ENCODE measurements around the gene HTT. TPM values are rescaled to one million over a fixed set of nuclear protein-coding genes. Genes with fewer than 3 reads are reported as not detected.

Gene HTT
- total RNA-seq (2021) = 66.8 and 86.6 TPM in 2 replicates
- Bru-seq, nascent RNA = percentile 79 among the genes with signal in this experiment
- BruChase-seq, experiment 1, labeled RNA remaining after a 2-hour chase = percentile 79 among the genes with signal in this experiment
- BruChase-seq, experiment 2, labeled RNA remaining after a 6-hour chase = percentile 82 among the genes with signal in this experiment
- long read RNA-seq, partial matches to known transcripts = 15 of 20 reads
- long read RNA-seq, other reads (novel, unspliced or antisense) = 5 of 20 reads

- H3K9me3 ChIP-seq (ENCODE audit: low read depth, low read length, poor library complexity, severe bottlenecking) = no peaks in the 10 kb centered on the region
- CTCF ChIA-PET = no interaction called here
- peak within 1 kb of the TSS; percentile 94 for H3K4me3 ChIP-seq (ENCODE audit: low read depth, low read length, poor library complexity, severe bottlenecking)
- TF ChIP-seq CTCF (conservative IDR thresholded peaks at IDR 0.05; ENCODE audit: low read depth, low read length) = no peak
- no peak for TF ChIP-seq EZH2 (IDR thresholded peaks at IDR 0.05; ENCODE audit: borderline replicate concordance, low read depth, low read length, poor library complexity, severe bottlenecking)
- peaks cover 10% of the 10 kb centered on the region for H3K4me1 ChIP-seq (ENCODE audit: insufficient read depth, low read length, poor library complexity, severe bottlenecking)
- H3K27me3 ChIP-seq (replicated peaks; ENCODE audit: insufficient read depth, low read depth, low read length, poor library complexity) = no peaks in the 10 kb centered on the region
- DNase-seq (ENCODE audit: low spot score) = peak; percentile 95
- H3K36me3 ChIP-seq (ENCODE audit: insufficient read depth, low read length, poor library complexity, severe bottlenecking) = no peaks in the 10 kb centered on the region
- intact Hi-C loops (cut with micrococcal nuclease; ENCODE audit: unreplicated experiment) = no loop called here
- POLR2A ChIA-PET (ENCODE audit: low non-redundant PET) = interaction anchor here (0.8 kb wide), 1 partner anchor 11 kb away, joined by 3 read pairs; no protein-coding TSS in a partner anchor
- BruUV-seq (replicated peaks) = no TSS peak
- peak within 1 kb of the TSS; percentile 83 for H3K27ac ChIP-seq (ENCODE audit: low read depth, low read length, poor library complexity, severe bottlenecking)
These were observed at the start of gene HTT, which contains the start of gene HTT-AS for GRCh38 chr4:3074078-3074845. HTT (plus strand) TSS chr4:3074681; CDS start chr4:3074826, 145 bp downstream. HTT-AS (minus strand) TSS chr4:3074538.

- H3K4me1 ChIP-seq (ENCODE audit: insufficient read depth, low read length, poor library complexity, severe bottlenecking) = no peaks in the 10 kb centered on the region
- no TSS peak for BruUV-seq (replicated peaks)
- H3K27me3 ChIP-seq (replicated peaks; ENCODE audit: insufficient read depth, low read depth, low read length, poor library complexity) = no peaks in the 10 kb centered on the region
- H3K4me3 ChIP-seq (ENCODE audit: low read depth, low read length, poor library complexity, severe bottlenecking) = no peak overlapping the region
- no peak for DNase-seq (ENCODE audit: low spot score)
- intact Hi-C loops (cut with micrococcal nuclease; ENCODE audit: unreplicated experiment) = no loop called here
- TF ChIP-seq EZH2 (IDR thresholded peaks at IDR 0.05; ENCODE audit: borderline replicate concordance, low read depth, low read length, poor library complexity, severe bottlenecking) = no peak
- no peak for TF ChIP-seq CTCF (conservative IDR thresholded peaks at IDR 0.05; ENCODE audit: low read depth, low read length)
- CTCF ChIA-PET = no interaction called here
- POLR2A ChIA-PET (ENCODE audit: low non-redundant PET) = no interaction called here
- H3K9me3 ChIP-seq (ENCODE audit: low read depth, low read length, poor library complexity, severe bottlenecking) = no peaks in the 10 kb centered on the region
- H3K36me3 ChIP-seq (ENCODE audit: insufficient read depth, low read length, poor library complexity, severe bottlenecking) = no peaks in the 10 kb centered on the region
- H3K27ac ChIP-seq (ENCODE audit: low read depth, low read length, poor library complexity, severe bottlenecking) = no peak overlapping the region
These were observed 48.6 kb upstream of the HTT start for GRCh38 chr4:3025881-3026280.

- intact Hi-C loops (cut with micrococcal nuclease; ENCODE audit: unreplicated experiment) = no loop called here
- DNase-seq (ENCODE audit: low spot score) = no peak
- no peaks in the 10 kb centered on the region for H3K9me3 ChIP-seq (ENCODE audit: low read depth, low read length, poor library complexity, severe bottlenecking)
- ChIA-PET POLR2A (ENCODE audit: low non-redundant PET) (no interaction called here), CTCF (no interaction called here)
- no TSS peak for BruUV-seq (replicated peaks)
- no peak overlapping the region for H3K27ac ChIP-seq (ENCODE audit: low read depth, low read length, poor library complexity, severe bottlenecking)
- no peak overlapping the region for H3K4me3 ChIP-seq (ENCODE audit: low read depth, low read length, poor library complexity, severe bottlenecking)
- no peaks in the 10 kb centered on the region for H3K4me1 ChIP-seq (ENCODE audit: insufficient read depth, low read length, poor library complexity, severe bottlenecking)
- H3K36me3 ChIP-seq (ENCODE audit: insufficient read depth, low read length, poor library complexity, severe bottlenecking) = no peaks in the 10 kb centered on the region
- H3K27me3 ChIP-seq (replicated peaks; ENCODE audit: insufficient read depth, low read depth, low read length, poor library complexity) = no peaks in the 10 kb centered on the region
- TF ChIP-seq CTCF (conservative IDR thresholded peaks at IDR 0.05; ENCODE audit: low read depth, low read length) (no peak), EZH2 (IDR thresholded peaks at IDR 0.05; ENCODE audit: borderline replicate concordance, low read depth, low read length, poor library complexity, severe bottlenecking) (no peak)
These were observed 47.9 kb upstream of the HTT start for GRCh38 chr4:3026540-3026939.
